GM12891 (cell line): ENCODE data around the gene ZNF44.

Experiments used
- POLR2A ChIP-seq: IDR thresholded peaks from 2 replicates; pipeline ENCODE4 v1.6.1; 2011; ENCODE audit warnings: low read depth, low read length, control low read depth
- POLR2AphosphoS5 ChIP-seq: IDR thresholded peaks from 2 replicates; pipeline ENCODE4 v1.6.1; 2011; ENCODE audit warnings: low read depth, low read length, control low read depth

DNA sequence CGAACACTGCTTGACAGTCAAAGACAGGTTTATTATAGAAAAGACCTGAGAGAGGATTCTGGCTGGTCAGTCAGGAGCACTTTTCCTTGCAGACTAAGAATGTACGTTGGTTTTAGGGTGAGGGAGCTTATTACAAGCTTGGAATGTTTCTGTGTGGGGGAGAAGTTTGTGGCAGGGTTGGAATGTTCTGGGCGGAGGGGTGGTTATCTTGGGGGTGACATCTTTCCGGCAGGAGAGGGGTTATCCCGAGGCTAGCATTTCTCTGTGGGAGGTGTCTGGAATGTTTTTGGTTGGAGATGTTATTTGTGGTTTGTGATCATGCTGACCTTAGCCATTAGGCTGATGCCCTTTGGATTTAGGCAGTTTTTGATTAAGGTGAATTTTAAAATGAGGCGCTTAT is 70.0 kb downstream of the ZNF44 start:
- no peak for TF ChIP-seq POLR2AphosphoS5
- TF ChIP-seq POLR2A, result no peak
